H1 (cell line): ENCODE measurements around the gene LMX1A.

Experiments used
- CHD1 ChIP-seq: IDR thresholded peaks from 2 replicates; pipeline ENCODE4 v1.6.1; 2012; ENCODE audit warnings: low read depth, low read length, improper control_type of control experiment
- CTCF ChIP-seq, 3 experiments: IDR thresholded peaks; 1 replicate in 2 of 3; 2 replicates in 1 of 3; pipeline versions ENCODE4 v1.5.1 to v1.6.1; 2011; ENCODE audit warnings: low read length in 3 of 3, mild to moderate bottlenecking in 3 of 3, inconsistent platforms in 2 of 3, low read depth in 1 of 3, moderate library complexity in 1 of 3; ENCODE audit not compliant: insufficient read depth in 1 of 3; ENCODE audit errors: control extremely low read depth in 1 of 3
- HDAC2 ChIP-seq, 2 experiments: fragments of 300-600 bp in 1 of 2; sonication (generic) in 1 of 2; IDR thresholded peaks; 2 replicates each; pipeline ENCODE4 v1.6.1; 2011 to 2012; ENCODE audit warnings: low read depth in 2 of 2, low read length in 2 of 2, mild to moderate bottlenecking in 2 of 2, moderate library complexity in 2 of 2, borderline replicate concordance in 1 of 2, inconsistent platforms in 1 of 2
- POU5F1 ChIP-seq: IDR thresholded peaks from 2 replicates; pipeline ENCODE4 v1.6.1; 2011; ENCODE audit warnings: low read depth, mild to moderate bottlenecking, low read length, moderate library complexity
- RNF2 ChIP-seq: fragments of 200-900, 300-1000 bp; sonication (generic); IDR thresholded peaks from 2 replicates; pipeline ENCODE4 v1.7.1; 2016; ENCODE audit warnings: borderline replicate concordance, low read depth, mild to moderate bottlenecking, antibody characterized with exemption, low read length; ENCODE audit not compliant: poor library complexity, severe bottlenecking; ENCODE audit errors: missing control alignments
- SP1 ChIP-seq: IDR thresholded peaks from 2 replicates; pipeline ENCODE4 v1.6.1; 2011; ENCODE audit warnings: low read depth, low read length
- SUZ12 ChIP-seq: fragments of 200-600 bp; sonication (generic); IDR thresholded peaks from 2 replicates; pipeline ENCODE4 v1.6.1; 2012; ENCODE audit warnings: mild to moderate bottlenecking, inconsistent platforms, low read length, moderate library complexity, mixed read lengths
- TAF1 ChIP-seq: IDR thresholded peaks from 2 replicates; pipeline ENCODE4 v1.6.1; 2011; ENCODE audit warnings: mild to moderate bottlenecking, low read depth, low read length
- TF ChIP-seq, protein P1 (sequence below): IDR thresholded peaks from 2 replicates; pipeline ENCODE4 v1.6.1; 2012; ENCODE audit warnings: inconsistent platforms

GRCh38 chr1:165328136-165328535 is 28.4 kb downstream of the LMX1A start:
- TF ChIP-seq CHD1 (no peak), SP1 (no peak), CTCF (IDR thresholded peaks at IDR 0.05; ENCODE audit: control extremely low read depth in 1 of 3, insufficient read depth in 1 of 3, low read depth in 1 of 3, low read length in 3 of 3) (no peak), TAF1 (no peak), HDAC2 (IDR thresholded peaks at IDR 0.05; ENCODE audit: borderline replicate concordance in 1 of 2, low read depth in 2 of 2, low read length in 2 of 2) (no peak), POU5F1 (no peak), SUZ12 (no peak), RNF2 (no peak)
- TF ChIP-seq, protein P1, sequence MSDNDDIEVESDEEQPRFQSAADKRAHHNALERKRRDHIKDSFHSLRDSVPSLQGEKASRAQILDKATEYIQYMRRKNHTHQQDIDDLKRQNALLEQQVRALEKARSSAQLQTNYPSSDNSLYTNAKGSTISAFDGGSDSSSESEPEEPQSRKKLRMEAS: no peak
